GM12878 (cell line): ENCODE results near the gene BARX2. TPM values are rescaled to one million over a fixed set of nuclear protein-coding genes. Genes with fewer than 3 reads are reported as not detected.

Experiments used
- ATAC-seq: fragments of 200-7000 bp; cut with Tn5 transposase; 3 replicates; pipeline ENCODE4 v1.9.1; 2020; ENCODE audit warnings: mild to moderate bottlenecking, moderate library complexity
- BruUV-seq: library from RNA; stranded (reverse); fragments of 400-500 nt; replicated peaks from 2 replicates; lab custom pipeline; 2021; lab: Mats Ljungman, UMichigan
- CTCF ChIA-PET: fragments of 300-600 bp; sonication (Branson Sonifier 250); formaldehyde crosslinking; extraction: SDS; loops from one replicate; lab custom pipeline; 2021; ENCODE audit warnings: inconsistent platforms; lab: Yijun Ruan, JAX
- POLR2A ChIA-PET: fragments of 350-600 bp; formaldehyde crosslinking; extraction: SDS; loops from one replicate; lab custom pipeline; 2021; ENCODE audit warnings: inconsistent platforms; lab: Charles Lee
- RAD21 ChIA-PET: fragments of 300-600 bp; sonication (Branson Sonifier 250); formaldehyde crosslinking; loops from one replicate; lab custom pipeline; 2023; ENCODE audit warnings: antibody characterized with exemption; ENCODE audit not compliant: unreplicated experiment; lab: Charles Lee
- SMC1A ChIA-PET: fragments of 300-600 bp; sonication (Branson Sonifier 250); formaldehyde crosslinking; loops from one replicate; lab custom pipeline; 2023; ENCODE audit not compliant: unreplicated experiment, uncharacterized antibody; lab: Charles Lee
- DNase-seq: peaks from one replicate; pipeline ENCODE4 v3.0.0-alpha.2; 2011; ENCODE audit warnings: low read depth, low spot score
- FAIRE-seq: peaks from 3 replicates; lab custom pipeline; 2011; peaks lifted over from hg19 to GRCh38; lab: Jason Lieb, UNC
- H2AFZ ChIP-seq: 2 replicates; pipeline ENCODE4 v1.6.0; 2011; ENCODE audit warnings: low read depth, low read length, control low read depth; ENCODE audit not compliant: control insufficient read depth
- H3K27ac ChIP-seq: 2 replicates; pipeline ENCODE4 v1.5.1; 2011; ENCODE audit warnings: control low read depth; ENCODE audit not compliant: control insufficient read depth, insufficient read depth
- H3K27me3 ChIP-seq, 2 experiments: replicated peaks in 1 of 2; 2 replicates each; pipeline versions ENCODE4 v1.6.0 to v1.6.1; 2011; ENCODE audit warnings: low read length in 1 of 2; ENCODE audit not compliant: control insufficient read depth in 2 of 2, insufficient read depth in 2 of 2
- H3K36me3 ChIP-seq, 2 experiments: 2 replicates each; pipeline ENCODE4 v1.5.1; 2011; ENCODE audit warnings: low read length in 1 of 2; ENCODE audit not compliant: control insufficient read depth in 2 of 2, insufficient read depth in 2 of 2
- H3K4me1 ChIP-seq: 2 replicates; pipeline ENCODE4 v1.6.1; 2011; ENCODE audit warnings: mild to moderate bottlenecking, low read length, moderate library complexity, mixed read lengths; ENCODE audit not compliant: control insufficient read depth, insufficient read depth
- H3K4me2 ChIP-seq: 2 replicates; pipeline ENCODE4 v1.6.0; 2011; ENCODE audit warnings: control low read depth; ENCODE audit not compliant: control insufficient read depth, insufficient read depth
- H3K4me3 ChIP-seq: fragments of 200-600 bp; sonication (generic); 2 replicates; pipeline ENCODE4 v1.5.1; 2016
- H3K79me2 ChIP-seq: 2 replicates; pipeline ENCODE4 v1.6.0; 2011; ENCODE audit warnings: low read length; ENCODE audit not compliant: control insufficient read depth, insufficient read depth
- H3K9ac ChIP-seq: 2 replicates; pipeline ENCODE4 v1.8.0; 2011; ENCODE audit warnings: low read length, control low read depth, mixed read lengths; ENCODE audit not compliant: control insufficient read depth, insufficient read depth
- H3K9me3 ChIP-seq: replicated peaks from 3 replicates; pipeline ENCODE4 v1.5.1; 2011; ENCODE audit warnings: mild to moderate bottlenecking, low read length; ENCODE audit not compliant: control insufficient read depth, insufficient read depth
- H4K20me1 ChIP-seq: 2 replicates; pipeline ENCODE4 v1.6.0; 2011; ENCODE audit not compliant: control insufficient read depth, insufficient read depth
- CREB1 ChIP-seq: IDR thresholded peaks from 2 replicates; pipeline ENCODE4 v1.6.1; 2012; ENCODE audit warnings: low read depth, mild to moderate bottlenecking, inconsistent platforms
- DPF2 ChIP-seq: fragments of 450-650 bp; IDR thresholded peaks from 2 replicates; pipeline ENCODE4 v1.6.1; 2017; ENCODE audit warnings: mild to moderate bottlenecking
- ETV6 ChIP-seq, 2 experiments: fragments of 450-650 bp in 1 of 2; IDR thresholded peaks in 1 of 2; conservative IDR thresholded peaks in 1 of 2; 2 replicates each; pipeline ENCODE4 v1.6.1; 2014; ENCODE audit warnings: antibody characterized with exemption in 1 of 2, borderline replicate concordance in 1 of 2, low read depth in 1 of 2, mild to moderate bottlenecking in 1 of 2, moderate library complexity in 1 of 2
- HDAC2 ChIP-seq: fragments of 200-600 bp; sonication (generic); IDR thresholded peaks from 2 replicates; pipeline ENCODE4 v1.6.1; 2017
- HDGF ChIP-seq: fragments of 450-650 bp; IDR thresholded peaks from 2 replicates; pipeline ENCODE4 v1.6.1; 2016; ENCODE audit warnings: antibody characterized with exemption
- MEF2A ChIP-seq: IDR thresholded peaks from 2 replicates; pipeline ENCODE4 v1.6.1; 2011; ENCODE audit warnings: low read depth, mild to moderate bottlenecking, low read length, moderate library complexity; ENCODE audit not compliant: insufficient read depth
- PAX8 ChIP-seq: fragments of 450-650 bp; IDR thresholded peaks from 2 replicates; pipeline ENCODE4 v1.6.1; 2017; ENCODE audit warnings: mild to moderate bottlenecking, moderate library complexity
- SIX5 ChIP-seq: IDR thresholded peaks from 2 replicates; pipeline ENCODE4 v1.6.1; 2011; ENCODE audit warnings: mild to moderate bottlenecking, low read depth, low read length, moderate library complexity; ENCODE audit not compliant: severe bottlenecking
- SMAD5 ChIP-seq: IDR thresholded peaks from 2 replicates; pipeline ENCODE4 v1.6.1; 2016; ENCODE audit warnings: antibody characterized with exemption, low read depth
- ZNF384 ChIP-seq: IDR thresholded peaks from 2 replicates; pipeline ENCODE4 v1.6.1; 2012; ENCODE audit warnings: low read depth, mild to moderate bottlenecking, low read length, improper control_type of control experiment, borderline replicate concordance
- WGBS: methylation state at CpG from one replicate; pipeline ENCODE4 v1.1.6; 2016; ENCODE audit warnings: low lambda C conversion rate; ENCODE audit not compliant: insufficient replicate concordance, insufficient coverage; ENCODE audit errors: missing lambda C conversion rate; 5-methylcytosine and 5-hydroxymethylcytosine counted together
- in situ Hi-C: fragments of 300-500 bp; cut with MboI; formaldehyde crosslinking; loops from 9 replicates; pipeline ENCODE4 v1.14.3; 2018; ENCODE audit warnings: mixed read lengths
- intact Hi-C: fragments of 100-400 bp; cut with micrococcal nuclease; formaldehyde crosslinking; loops from one replicate; pipeline ENCODE4 v1.14.2; 2022; ENCODE audit not compliant: unreplicated experiment
- polyA plus RNA-seq, 11 experiments: library from polyadenylated mRNA; depleted of rRNA in 4 of 11; unstranded in 6 of 11; stranded (reverse) in 5 of 11; fragments of >200 nt; fragmentation: Nextera tagmentation in 4 of 11; fragmentation: Illumina TruSeq in 1 of 11; extraction: Ambion mirVana in 4 of 11; extraction: Trizol in 1 of 11; gene quantifications; 1 replicate in 1 of 11; 2 replicates in 10 of 11; pipeline versions ENCODE4 v1.2.1 to v1.2.3, GENCODE V29; 2011 to 2016; ENCODE audit warnings: inconsistent platforms in 2 of 11, missing spikeins in 2 of 11, low read depth in 1 of 11
- total RNA-seq, 4 experiments: library from RNA; depleted of rRNA in 3 of 4; stranded (reverse); fragments of >200 nt in 3 of 4; fragmentation: Illumina TruSeq in 1 of 4; extraction: Trizol in 1 of 4; gene quantifications; 2 replicates each; pipeline versions ENCODE4 v1.2.1 to v1.2.3, GENCODE V29; 2013 to 2021
- TF ChIP-seq, protein P1 (sequence below): fragments of 450-650 bp; IDR thresholded peaks from 2 replicates; pipeline ENCODE4 v1.6.1; 2014; ENCODE audit warnings: mild to moderate bottlenecking
- TF ChIP-seq, protein P2 (sequence below): fragments of 450-650 bp; IDR thresholded peaks from 2 replicates; pipeline ENCODE4 v1.6.1; 2016; ENCODE audit warnings: mild to moderate bottlenecking

BARX2 gene
- total and polyA plus RNA-seq, 10 of the 15 experiments (the other 5 are each of a cell fraction or from before 2014, with no cell fraction given): 0.07 to 0.84 TPM; not detected in 8

DNA sequence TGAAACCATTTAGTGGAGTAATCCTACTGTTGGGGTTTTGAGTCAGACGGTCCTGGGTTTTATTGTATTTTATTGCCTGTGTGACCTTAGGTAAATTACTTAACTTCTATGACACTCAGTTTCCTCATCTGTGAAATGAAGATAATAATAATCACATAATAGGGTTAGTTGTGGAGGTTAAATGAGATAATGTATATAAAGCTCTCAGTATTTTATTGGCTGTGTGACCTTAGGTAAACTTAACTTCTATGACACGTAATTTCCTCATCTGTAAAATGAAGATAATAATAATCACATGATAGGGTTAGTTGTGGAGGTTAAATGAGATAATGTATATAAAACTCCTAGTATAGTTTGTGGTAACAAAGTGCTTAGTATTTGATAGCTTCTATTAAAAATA is 13.2 kb downstream of the BARX2 start:
- H3K9me3 ChIP-seq: no peaks in the 10 kb centered on the region
- no peak overlapping the region for H3K27ac ChIP-seq
- H3K36me3 ChIP-seq: no peaks in the 10 kb centered on the region
- H3K4me1 ChIP-seq: no peaks in the 10 kb centered on the region
- H4K20me1 ChIP-seq: no peaks in the 10 kb centered on the region
- 0% methylated on average over 2 of the region's 2 CpGs for WGBS
- H3K4me2 ChIP-seq: no peak overlapping the region
- ChIA-PET RAD21 (no interaction called here), CTCF (no interaction called here), SMC1A (interaction anchor here (0.9 to 1.4 kb wide), 3 partner anchors 8 to 362 kb away, joined by 3 to 4 read pairs (median 3); no protein-coding TSS in a partner anchor), POLR2A (no interaction called here)
- H3K79me2 ChIP-seq: no peaks in the 10 kb centered on the region
- FAIRE-seq (no peak), DNase-seq (no peak), ATAC-seq (no peak)
- no peak overlapping the region for H2AFZ ChIP-seq
- H3K27me3 ChIP-seq: no peaks in the 10 kb centered on the region
- in situ Hi-C loops (no loop called here), intact Hi-C loops (no loop called here)
- BruUV-seq: no TSS peak
- TF ChIP-seq DPF2 (no peak), PAX8 (no peak), MEF2A (no peak), SIX5 (no peak), HDAC2 (no peak), CREB1 (no peak), ETV6 (conservative IDR thresholded peaks at IDR 0.05 in 1 of 2, IDR thresholded peaks at IDR 0.05 in 1 of 2; ENCODE audit: borderline replicate concordance in 1 of 2, low read depth in 1 of 2) (no peak), ZNF384 (no peak), SMAD5 (no peak), HDGF (no peak)
- TF ChIP-seq, protein P1, sequence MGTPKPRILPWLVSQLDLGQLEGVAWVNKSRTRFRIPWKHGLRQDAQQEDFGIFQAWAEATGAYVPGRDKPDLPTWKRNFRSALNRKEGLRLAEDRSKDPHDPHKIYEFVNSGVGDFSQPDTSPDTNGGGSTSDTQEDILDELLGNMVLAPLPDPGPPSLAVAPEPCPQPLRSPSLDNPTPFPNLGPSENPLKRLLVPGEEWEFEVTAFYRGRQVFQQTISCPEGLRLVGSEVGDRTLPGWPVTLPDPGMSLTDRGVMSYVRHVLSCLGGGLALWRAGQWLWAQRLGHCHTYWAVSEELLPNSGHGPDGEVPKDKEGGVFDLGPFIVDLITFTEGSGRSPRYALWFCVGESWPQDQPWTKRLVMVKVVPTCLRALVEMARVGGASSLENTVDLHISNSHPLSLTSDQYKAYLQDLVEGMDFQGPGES: no peak
- TF ChIP-seq, protein P2, sequence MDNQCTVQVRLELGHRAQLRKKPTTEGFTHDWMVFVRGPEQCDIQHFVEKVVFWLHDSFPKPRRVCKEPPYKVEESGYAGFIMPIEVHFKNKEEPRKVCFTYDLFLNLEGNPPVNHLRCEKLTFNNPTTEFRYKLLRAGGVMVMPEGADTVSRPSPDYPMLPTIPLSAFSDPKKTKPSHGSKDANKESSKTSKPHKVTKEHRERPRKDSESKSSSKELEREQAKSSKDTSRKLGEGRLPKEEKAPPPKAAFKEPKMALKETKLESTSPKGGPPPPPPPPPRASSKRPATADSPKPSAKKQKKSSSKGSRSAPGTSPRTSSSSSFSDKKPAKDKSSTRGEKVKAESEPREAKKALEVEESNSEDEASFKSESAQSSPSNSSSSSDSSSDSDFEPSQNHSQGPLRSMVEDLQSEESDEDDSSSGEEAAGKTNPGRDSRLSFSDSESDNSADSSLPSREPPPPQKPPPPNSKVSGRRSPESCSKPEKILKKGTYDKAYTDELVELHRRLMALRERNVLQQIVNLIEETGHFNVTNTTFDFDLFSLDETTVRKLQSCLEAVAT: no peak
- H3K4me3 ChIP-seq: no peak overlapping the region
- no peak overlapping the region for H3K9ac ChIP-seq
